Measurements from ENCODE around the gene ALAD. TPM values are rescaled to one million over a fixed set of nuclear protein-coding genes. Genes with fewer than 3 reads are reported as not detected.

The ALAD gene
- total RNA-seq, 1 donor from 2014 or later = 24.3 TPM

GRCh38 chr9:113364951-113365350 lies 36.1 kb downstream of the ALAD start:
- H3K27ac Mint-ChIP-seq = no peak overlapping the region
- no peaks in the 10 kb centered on the region for H3K9me3 Mint-ChIP-seq
- CTCF ChIA-PET = no interaction called here
- ATAC-seq (ENCODE audit: low read depth) (no peak), DNase-seq (no peak)
- intact Hi-C loops (cut with micrococcal nuclease) = no loop called here
- H3K4me1 Mint-ChIP-seq = no peaks in the 10 kb centered on the region
- POLR2A ChIA-PET = interaction anchor here (0.6 kb wide), 1 partner anchor 1880 kb away, joined by 4 read pairs; the partner anchor contains the start of gene ECPAS
- TF ChIP-seq CTCF (IDR thresholded peaks at IDR 0.05) = no peak
- H3K27me3 Mint-ChIP-seq = no peaks in the 10 kb centered on the region
- H3K4me3 Mint-ChIP-seq = no peak overlapping the region
- H3K36me3 Mint-ChIP-seq (ENCODE audit: low read depth) = no peaks in the 10 kb centered on the region

GRCh38 chr9:113363336-113363735 lies 37.7 kb downstream of the ALAD start:
- Mint-ChIP-seq H3K9me3 (no peaks in the 10 kb centered on the region), H3K36me3 (ENCODE audit: low read depth) (no peaks in the 10 kb centered on the region), H3K4me3 (no peak overlapping the region), H3K4me1 (no peaks in the 10 kb centered on the region), H3K27me3 (no peaks in the 10 kb centered on the region), H3K27ac (no peak overlapping the region)
- CTCF ChIA-PET = no interaction called here
- intact Hi-C loops (cut with micrococcal nuclease) = no loop called here
- no peak for TF ChIP-seq CTCF (IDR thresholded peaks at IDR 0.05)
- DNase-seq = no peak
- ATAC-seq (ENCODE audit: low read depth) = no peak
- POLR2A ChIA-PET = no interaction called here

GRCh38 chr9:113361304-113362018 lies 39.6 kb downstream of the ALAD start:
- Mint-ChIP-seq H3K4me1 (no peaks in the 10 kb centered on the region), H3K36me3 (ENCODE audit: low read depth) (no peaks in the 10 kb centered on the region), H3K4me3 (no peak overlapping the region), H3K27me3 (no peaks in the 10 kb centered on the region), H3K9me3 (no peaks in the 10 kb centered on the region), H3K27ac (no peak overlapping the region)
- ATAC-seq (ENCODE audit: low read depth) (no peak), DNase-seq (no peak)
- intact Hi-C loops (cut with micrococcal nuclease) = no loop called here
- TF ChIP-seq CTCF (IDR thresholded peaks at IDR 0.05) = no peak
- CTCF ChIA-PET = no interaction called here
- POLR2A ChIA-PET = no interaction called here

GRCh38 chr9:113360242-113360842 lies 40.7 kb downstream of the ALAD start:
- no peak for TF ChIP-seq CTCF (IDR thresholded peaks at IDR 0.05)
- H3K36me3 Mint-ChIP-seq (ENCODE audit: low read depth) = no peaks in the 10 kb centered on the region
- no peaks in the 10 kb centered on the region for H3K9me3 Mint-ChIP-seq
- no peaks in the 10 kb centered on the region for H3K4me1 Mint-ChIP-seq
- ChIA-PET POLR2A (no interaction called here), CTCF (no interaction called here)
- ATAC-seq (ENCODE audit: low read depth) (no peak), DNase-seq (no peak)
- H3K27ac Mint-ChIP-seq = no peak overlapping the region
- no peak overlapping the region for H3K4me3 Mint-ChIP-seq
- no peaks in the 10 kb centered on the region for H3K27me3 Mint-ChIP-seq
- intact Hi-C loops (cut with micrococcal nuclease) = no loop called here

GRCh38 chr9:113359385-113359784 lies 41.7 kb downstream of the ALAD start:
- H3K36me3 Mint-ChIP-seq (ENCODE audit: low read depth) = no peaks in the 10 kb centered on the region
- H3K4me3 Mint-ChIP-seq = no peak overlapping the region
- POLR2A ChIA-PET = no interaction called here
- CTCF ChIA-PET = no interaction called here
- TF ChIP-seq CTCF (IDR thresholded peaks at IDR 0.05) = no peak
- H3K27me3 Mint-ChIP-seq = no peaks in the 10 kb centered on the region
- H3K4me1 Mint-ChIP-seq = no peaks in the 10 kb centered on the region
- DNase-seq (no peak), ATAC-seq (ENCODE audit: low read depth) (no peak)
- no peak overlapping the region for H3K27ac Mint-ChIP-seq
- intact Hi-C loops (cut with micrococcal nuclease) = no loop called here
- H3K9me3 Mint-ChIP-seq = no peaks in the 10 kb centered on the region

All from activated B cell treated with CpG ODN at 0.5 μM for 24 hours (primary cell).